ENCODE results near the gene DEPDC1B. TPM values are rescaled to one million over a fixed set of nuclear protein-coding genes. Genes with fewer than 3 reads are reported as not detected.

Gene DEPDC1B
- 1 to 10 TPM in 1 of 6 donors, under 1 TPM in 4, not detected in 1; 0.49 to 3.1 (median 0.72) TPM for total RNA-seq

- Histone ChIP-seq H3K4me3 (peak within 1 kb of the TSS; percentile 48 to 75 (median 72)), H3K27me3 (no peaks in the 10 kb centered on the region), H3K4me1 (peaks cover 9 to 27% (median 14%) of the 10 kb centered on the region in 4 donors), H3K36me3 (no peaks in the 10 kb centered on the region), H3K27ac (peak within 1 kb of the TSS; percentile 14 to 83 (median 69)), H3K9me3 (no peaks in the 10 kb centered on the region)
- WGBS, 2 donors: 0 to 1% methylated on average over 13 to 40 of the region's 72 CpGs
- ATAC-seq (ENCODE audit: low FRiP score in 2 of 2) (peak; percentile 91 to 99), DNase-seq (peak; percentile 87 to 99)
- TF ChIP-seq EP300 (IDR thresholded peaks at IDR 0.05) (no peak), POLR2A (IDR thresholded peaks at IDR 0.05) (peak in 2 of 4 donors; percentile 20 to 42), POLR2AphosphoS5 (IDR thresholded peaks at IDR 0.05) (peak in 1 of 2 donors; percentile 33), CTCF (IDR thresholded peaks at IDR 0.05) (peak in 2 of 6 experiments; percentile 6 to 7)
Observed at GRCh38 chr5:60699609-60700415, at the start of gene DEPDC1B. Gene DEPDC1B, minus strand, starts transcription at chr5:60700166. Its CDS starts 73 bp downstream, at chr5:60700093.

- 93% methylated on average over 6 of the region's 6 CpGs for WGBS, 2 donors
- peak in 1 of 2 donors; percentile 23 for DNase-seq
- TF ChIP-seq POLR2AphosphoS5 (IDR thresholded peaks at IDR 0.05) (no peak), EP300 (IDR thresholded peaks at IDR 0.05) (no peak), CTCF (IDR thresholded peaks at IDR 0.05) (no peak), POLR2A (IDR thresholded peaks at IDR 0.05) (no peak)
Observed at GRCh38 chr5:60744682-60745081, 44.7 kb upstream of the DEPDC1B start.

GRCh38 chr5:60743511-60744314 lies 43.7 kb upstream of the DEPDC1B start:
- TF ChIP-seq POLR2A (IDR thresholded peaks at IDR 0.05) (no peak), EP300 (IDR thresholded peaks at IDR 0.05) (no peak), CTCF (IDR thresholded peaks at IDR 0.05) (no peak), POLR2AphosphoS5 (IDR thresholded peaks at IDR 0.05) (no peak)
- Histone ChIP-seq H3K9me3 (peaks cover 0 to 9% (median 0%) of the 10 kb centered on the region in 4 donors), H3K36me3 (no peaks in the 10 kb centered on the region), H3K27ac (no peak overlapping the region), H3K27me3 (no peaks in the 10 kb centered on the region), H3K4me1 (no peaks in the 10 kb centered on the region), H3K4me3 (no peak overlapping the region)
- ATAC-seq (ENCODE audit: low FRiP score in 2 of 2): no peak
- DNase-seq: peak in 1 of 2 donors; percentile 62
- WGBS, 2 donors: 96 to 97% methylated on average over 23 to 35 of the region's 40 CpGs

More at GRCh38 chr5:60744682-60745081, 44.7 kb upstream of the DEPDC1B start:
- no peaks in the 10 kb centered on the region for H3K36me3 ChIP-seq
- no peak for ATAC-seq (ENCODE audit: low FRiP score in 2 of 2)
- no peak overlapping the region for H3K4me3 ChIP-seq
- H3K9me3 ChIP-seq: peaks cover 0 to 6% (median 0%) of the 10 kb centered on the region in 4 donors
- H3K27ac ChIP-seq: no peak overlapping the region
- H3K4me1 ChIP-seq: no peaks in the 10 kb centered on the region
- no peaks in the 10 kb centered on the region for H3K27me3 ChIP-seq

- no peak overlapping the region for H3K4me3 ChIP-seq
- H3K27ac ChIP-seq: no peak overlapping the region
- H3K36me3 ChIP-seq: no peaks in the 10 kb centered on the region
- H3K4me1 ChIP-seq: no peaks in the 10 kb centered on the region
- ATAC-seq (ENCODE audit: low FRiP score in 2 of 2) (no peak), DNase-seq (no peak)
- 94 to 98% methylated on average over 2 of the region's 2 CpGs for WGBS, 2 donors
- peaks cover 0 to 9% (median 0%) of the 10 kb centered on the region in 4 donors for H3K9me3 ChIP-seq
- no peak for TF ChIP-seq CTCF (IDR thresholded peaks at IDR 0.05)
- no peak for TF ChIP-seq POLR2AphosphoS5 (IDR thresholded peaks at IDR 0.05)
- no peak for TF ChIP-seq POLR2A (IDR thresholded peaks at IDR 0.05)
- TF ChIP-seq EP300 (IDR thresholded peaks at IDR 0.05): no peak
- H3K27me3 ChIP-seq: no peaks in the 10 kb centered on the region
Observed at GRCh38 chr5:60740322-60740721, 40.4 kb upstream of the DEPDC1B start.
